Natural killer cell (primary cell): ENCODE data around the gene RBPJ. TPM values are rescaled to one million over a fixed set of nuclear protein-coding genes. Genes with fewer than 3 reads are reported as not detected.
A peak's percentile ranks its signal among the peaks of the same experiment; 100 is the strongest.

ENCODE experiments used
- ATAC-seq, 3 donors: fragments of 150-1000 bp in 2 of 3; fragments of 200-7000 bp in 1 of 3; cut with Tn5 transposase; 1 replicate in 1 of 3; 2 replicates in 2 of 3; pipeline ENCODE4 v1.10.0; 2021; ENCODE audit warnings: mild to moderate bottlenecking in 2 of 3, moderate library complexity in 2 of 3
- DNase-seq, 2 donors: peaks; one replicate each; pipeline versions ENCODE4 v3.0.0 to v3.0.0-alpha.2; 2013 to 2021; ENCODE audit warnings: mixed read lengths in 1 of 2
- H3K27ac ChIP-seq: one replicate; pipeline ENCODE4 v1.5.1; 2013; ENCODE audit warnings: mild to moderate bottlenecking, low read length
- H3K27me3 ChIP-seq: one replicate; pipeline ENCODE4 v1.6.1; 2013; ENCODE audit warnings: low read length; ENCODE audit not compliant: control insufficient read depth, insufficient read depth
- H3K36me3 ChIP-seq: one replicate; pipeline ENCODE4 v1.6.1; 2013; ENCODE audit warnings: low read length; ENCODE audit not compliant: control insufficient read depth, insufficient read depth
- H3K4me1 ChIP-seq: one replicate; pipeline ENCODE4 v1.6.1; 2013; ENCODE audit warnings: low read length; ENCODE audit not compliant: control insufficient read depth, insufficient read depth
- H3K4me3 ChIP-seq: one replicate; pipeline ENCODE4 v1.5.1; 2013; ENCODE audit warnings: low read length
- H3K9me3 ChIP-seq: one replicate; pipeline ENCODE4 v1.6.1; 2013; ENCODE audit warnings: low read length; ENCODE audit not compliant: control insufficient read depth, insufficient read depth
- H3K27ac Mint-ChIP-seq, 2 donors: one replicate each; pipeline ENCODE4 v1.8.0; 2022; ENCODE audit warnings: mild to moderate bottlenecking in 2 of 2, mixed read lengths in 2 of 2, moderate library complexity in 1 of 2
- H3K27me3 Mint-ChIP-seq, 2 donors: one replicate each; pipeline ENCODE4 v1.8.0; 2022; ENCODE audit warnings: low read depth in 2 of 2, mixed read lengths in 2 of 2
- H3K36me3 Mint-ChIP-seq: one replicate; pipeline ENCODE4 v1.8.0; 2022; ENCODE audit warnings: mixed read lengths
- H3K4me1 Mint-ChIP-seq, 2 donors: one replicate each; pipeline ENCODE4 v1.8.0; 2022; ENCODE audit warnings: mixed read lengths in 2 of 2
- H3K4me3 Mint-ChIP-seq: one replicate; pipeline ENCODE4 v1.8.0; 2022; ENCODE audit warnings: mild to moderate bottlenecking, moderate library complexity, mixed read lengths
- H3K9me3 Mint-ChIP-seq, 2 donors: one replicate each; pipeline ENCODE4 v1.8.0; 2022; ENCODE audit warnings: mixed read lengths in 2 of 2
- CTCF ChIP-seq: fragments of 200-600 bp; IDR thresholded peaks from one replicate; pipeline ENCODE4 v1.8.0; 2022; ENCODE audit warnings: antibody characterized with exemption
- WGBS: methylation state at CpG from one replicate; pipeline ENCODE4 v1.1.7; 2013; ENCODE audit warnings: missing lambda C conversion rate; ENCODE audit not compliant: insufficient coverage; 5-methylcytosine and 5-hydroxymethylcytosine counted together
- intact Hi-C: fragments of 100-400 bp; cut with micrococcal nuclease; formaldehyde crosslinking; loops from one replicate; pipeline ENCODE4 v1.14.2; 2022
- total RNA-seq, 4 donors: library from RNA; stranded (reverse); fragments of 120-200 nt in 1 of 4; gene quantifications; one replicate each; pipeline versions ENCODE4 v1.2.3 to v1.2.4, GENCODE V29; 2013 to 2022

RBPJ gene
- total RNA-seq, 3 donors from 2014 or later (not counting 1 experiment from before 2014, with no cell fraction given), result 46.4 to 53.3 (median 48.8) TPM

DNA sequence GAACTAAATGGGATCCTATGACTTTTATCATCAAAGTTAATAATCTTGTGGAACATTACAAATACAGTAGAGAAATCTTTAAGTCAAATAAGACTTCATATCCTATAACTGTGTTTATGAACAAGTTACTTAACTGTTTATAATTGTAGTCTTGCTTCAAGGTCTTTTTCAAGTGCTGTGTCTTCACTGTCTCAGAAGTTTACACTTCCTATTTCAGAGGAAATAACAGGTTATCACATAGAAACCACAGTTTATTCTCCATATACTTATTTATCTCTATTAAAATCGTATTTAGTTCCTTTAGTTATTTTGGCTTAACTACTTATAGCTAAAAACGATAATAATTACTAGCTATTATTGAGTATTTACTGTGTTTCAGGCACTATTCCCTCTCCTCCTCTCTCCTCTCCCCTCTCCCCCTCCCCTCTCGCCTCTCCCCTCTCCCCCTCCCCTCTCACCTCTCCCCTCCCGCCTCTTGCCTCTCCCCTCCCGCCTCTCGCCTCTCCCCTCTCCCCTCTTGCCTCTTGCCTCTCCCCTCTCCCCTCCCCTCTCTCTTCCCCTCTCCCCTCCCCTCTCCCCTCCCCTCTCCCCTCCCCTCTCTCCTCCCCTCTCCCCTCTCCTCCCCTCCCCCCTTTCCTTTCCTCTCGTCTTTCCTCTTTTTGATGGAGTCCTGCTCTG, 63.7 kb downstream of the RBPJ start:
- Mint-ChIP-seq H3K27me3 (peaks cover 0 to 5% of the 10 kb centered on the region in 2 donors), H3K4me1 (peaks cover 16 to 21% of the 10 kb centered on the region in 2 donors), H3K4me3 (peak overlapping the region; percentile 77), H3K36me3 (peaks cover 19% of the 10 kb centered on the region), H3K9me3 (peaks cover 0 to 3% of the 10 kb centered on the region in 2 donors), H3K27ac (peak overlapping the region in 1 of 2 donors; percentile 43)
- Histone ChIP-seq H3K27me3 (peaks cover 2% of the 10 kb centered on the region), H3K4me1 (peaks cover 11% of the 10 kb centered on the region), H3K9me3 (no peaks in the 10 kb centered on the region), H3K4me3 (no peak overlapping the region), H3K27ac (no peak overlapping the region), H3K36me3 (peaks cover 5% of the 10 kb centered on the region)
- ATAC-seq (peak; percentile 73 to 92 (median 76)), DNase-seq (peak in 1 of 2 donors; percentile 20)
- intact Hi-C loops, result no loop called here
- 56% methylated on average over 1 of the region's 7 CpGs for WGBS
- no peak for TF ChIP-seq CTCF

DNA sequence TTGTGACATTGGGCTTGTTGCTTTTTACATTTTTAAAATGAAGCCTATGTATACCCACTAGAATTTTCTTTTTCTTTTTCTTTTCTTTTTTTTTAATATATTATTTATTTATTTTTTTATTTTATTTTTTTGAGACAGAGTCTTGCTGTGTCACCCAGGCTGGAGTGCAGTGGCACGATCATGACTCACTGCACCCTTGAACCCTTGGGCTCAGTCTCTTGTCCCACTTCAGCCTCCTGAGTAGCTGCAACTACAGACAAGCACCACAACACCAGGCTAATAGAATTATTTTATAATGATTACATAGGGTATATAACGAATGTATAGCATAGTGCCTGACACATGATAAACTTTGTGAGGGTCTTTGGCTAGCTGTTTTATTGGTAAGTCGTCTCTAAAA, 64.9 kb downstream of the RBPJ start:
- Mint-ChIP-seq H3K4me3 (peak overlapping the region; percentile 77), H3K27ac (no peak overlapping the region), H3K27me3 (no peaks in the 10 kb centered on the region), H3K9me3 (peaks cover 0 to 3% of the 10 kb centered on the region in 2 donors), H3K36me3 (peaks cover 26% of the 10 kb centered on the region), H3K4me1 (peaks cover 21% of the 10 kb centered on the region in 2 donors)
- no peak for DNase-seq
- Histone ChIP-seq H3K4me3 (no peak overlapping the region), H3K9me3 (no peaks in the 10 kb centered on the region), H3K27me3 (peaks cover 2% of the 10 kb centered on the region), H3K36me3 (peaks cover 8% of the 10 kb centered on the region), H3K4me1 (peaks cover 10% of the 10 kb centered on the region), H3K27ac (no peak overlapping the region)
- intact Hi-C loops, result no loop called here
- 83% methylated on average over 1 of the region's 3 CpGs for WGBS
- no peak for ATAC-seq
- no peak for TF ChIP-seq CTCF

DNA sequence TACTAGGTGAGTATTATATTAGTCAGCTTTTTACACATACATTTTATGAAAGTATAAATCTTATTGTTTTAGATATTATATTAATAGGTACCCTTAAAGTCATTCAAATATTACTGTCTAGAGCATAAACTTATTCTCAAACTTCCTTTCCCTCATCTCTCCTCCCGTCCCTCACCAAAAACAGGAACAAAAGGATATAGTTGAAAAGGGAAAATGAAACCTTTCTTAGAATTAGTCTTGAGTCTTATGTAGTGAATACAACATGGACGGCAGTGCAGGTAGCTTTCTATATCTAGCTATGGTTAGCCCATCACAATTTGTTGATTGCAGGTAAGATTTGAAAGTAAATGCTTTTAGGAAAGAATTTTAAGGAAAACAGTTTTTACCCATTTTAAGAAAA, 65.6 kb downstream of the RBPJ start:
- Mint-ChIP-seq H3K4me3 (no peak overlapping the region), H3K4me1 (peaks cover 21% of the 10 kb centered on the region in 2 donors), H3K9me3 (peaks cover 0 to 3% of the 10 kb centered on the region in 2 donors), H3K27ac (no peak overlapping the region), H3K27me3 (no peaks in the 10 kb centered on the region), H3K36me3 (peaks cover 26% of the 10 kb centered on the region)
- no peak for ATAC-seq
- DNase-seq, result no peak
- H3K27ac ChIP-seq, result no peak overlapping the region
- H3K27me3 ChIP-seq, result peaks cover 2% of the 10 kb centered on the region
- no peaks in the 10 kb centered on the region for H3K9me3 ChIP-seq
- no peak for TF ChIP-seq CTCF
- no peak overlapping the region for H3K4me3 ChIP-seq
- H3K36me3 ChIP-seq, result peaks cover 8% of the 10 kb centered on the region
- intact Hi-C loops, result no loop called here
- peaks cover 10% of the 10 kb centered on the region for H3K4me1 ChIP-seq
- 80% methylated on average over 1 of the region's 2 CpGs for WGBS

- no peak for TF ChIP-seq CTCF
- H3K9me3 Mint-ChIP-seq, result peaks cover 0 to 3% of the 10 kb centered on the region in 2 donors
- Histone ChIP-seq H3K9me3 (no peaks in the 10 kb centered on the region), H3K27ac (no peak overlapping the region), H3K27me3 (peaks cover 2% of the 10 kb centered on the region), H3K36me3 (peaks cover 8% of the 10 kb centered on the region), H3K4me1 (peaks cover 9% of the 10 kb centered on the region), H3K4me3 (no peak overlapping the region)
- DNase-seq (no peak), ATAC-seq (no peak)
- H3K36me3 Mint-ChIP-seq, result peaks cover 26% of the 10 kb centered on the region
- peaks cover 20 to 21% of the 10 kb centered on the region in 2 donors for H3K4me1 Mint-ChIP-seq
- H3K27me3 Mint-ChIP-seq, result no peaks in the 10 kb centered on the region
- 98% methylated on average over 5 of the region's 5 CpGs for WGBS
- H3K27ac Mint-ChIP-seq, result no peak overlapping the region
- intact Hi-C loops, result no loop called here
- H3K4me3 Mint-ChIP-seq, result no peak overlapping the region
Measured at GRCh38 chr4:26388671-26389070, 67.9 kb downstream of the RBPJ start.
